Posterior vena cava (tissue), 2 donors: Measurements from ENCODE around the gene LSG1. TPM values are rescaled to one million over a fixed set of nuclear protein-coding genes. Genes with fewer than 3 reads are reported as not detected.
"Not testable (repeated sequence)": the region's sequence is repeated elsewhere in the genome, so short reads cannot be mapped to it uniquely, and the experiment has no call there.

Experiments
- DNase-seq: peaks from one replicate; pipeline ENCODE4 v3.0.0-alpha.2; 2020; ENCODE audit warnings: low spot score
- intact Hi-C, 2 donors: fragments of 100-400 bp; cut with DNase I; formaldehyde crosslinking; loops; one replicate each; pipeline versions ENCODE4 v1.14.1 to v1.14.2; 2022 to 2023
- total RNA-seq, 2 donors: library from RNA; stranded (reverse); fragmentation: NEBNext Ultra II Directional; extraction: Animal tissue kit (Norgen Biotek cat#: 25700); gene quantifications; one replicate each; pipeline ENCODE4 v1.2.1, GENCODE V29; 2021
- donor health status: DM: yes; HTN: yes; CAD: no.
- donor health status: DM: yes; HTN: yes; CAD: no.

Gene LSG1
- total RNA-seq, 2 donors from 2014 or later = 20.7 to 28.5 TPM

DNA sequence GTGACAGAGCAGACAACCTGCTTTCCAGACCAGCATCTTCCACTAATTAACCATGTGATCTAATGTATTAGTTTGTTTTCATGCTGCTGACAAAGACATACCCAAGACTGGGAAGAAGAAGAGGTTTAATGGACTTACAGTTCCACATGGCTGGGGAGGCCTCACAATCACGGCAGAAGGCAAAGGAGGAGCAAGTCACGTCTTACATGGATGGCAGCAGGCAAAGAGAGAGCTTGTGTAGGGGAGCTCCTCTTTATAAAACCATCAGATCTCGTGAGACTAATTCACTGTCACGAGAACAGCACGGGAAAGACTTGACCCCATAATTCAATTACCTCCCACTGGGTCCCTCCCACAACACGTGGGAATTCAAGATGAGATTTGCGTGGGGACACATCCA is 66.7 kb downstream of the LSG1 start:
- DNase-seq = not testable (repeated sequence)

DNA sequence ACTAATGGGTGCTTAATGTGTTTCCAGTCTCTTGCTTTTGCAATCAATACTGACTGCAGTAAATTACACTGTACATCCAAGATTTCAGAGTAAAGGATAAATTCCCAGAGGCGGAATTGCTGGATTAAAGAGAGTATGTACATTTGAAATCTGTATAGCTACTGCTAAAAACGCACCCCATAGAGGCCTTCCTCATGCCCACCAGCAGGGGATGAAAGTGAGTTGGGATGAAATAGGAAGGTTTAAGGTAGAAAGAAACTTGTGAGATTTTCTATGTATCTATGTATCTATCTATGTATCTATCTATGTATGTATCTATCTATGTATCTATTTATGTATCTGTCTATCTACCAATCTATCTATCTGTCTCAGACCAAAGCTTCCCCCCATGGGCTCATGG is 67.2 kb downstream of the LSG1 start:
- no peak for DNase-seq
- intact Hi-C loops = no loop called here

More for the DNA sequence above, 66.7 kb downstream of the LSG1 start:
- intact Hi-C loops = not testable (repeated sequence)

DNA sequence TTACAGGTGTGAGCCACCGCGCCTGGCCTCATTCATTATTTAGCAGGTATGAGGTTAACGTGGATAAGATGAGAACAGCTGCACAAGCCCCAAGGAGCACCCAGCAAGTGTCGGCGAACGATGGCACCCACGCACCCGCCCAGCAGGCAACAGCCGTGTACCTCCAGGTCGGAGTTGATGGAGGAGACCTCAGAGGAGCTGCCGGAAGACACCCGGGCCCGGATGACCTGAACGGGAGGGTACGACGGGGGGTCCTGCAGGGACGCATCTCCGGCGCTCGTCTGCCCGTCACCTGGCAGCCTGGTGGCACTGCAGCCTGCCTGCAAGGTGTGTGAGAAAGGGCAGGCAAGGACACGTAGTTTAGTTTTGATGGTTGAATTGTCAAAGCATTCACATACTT is 67.9 kb downstream of the LSG1 start:
- DNase-seq = no peak
- intact Hi-C loops = no loop called here

DNA sequence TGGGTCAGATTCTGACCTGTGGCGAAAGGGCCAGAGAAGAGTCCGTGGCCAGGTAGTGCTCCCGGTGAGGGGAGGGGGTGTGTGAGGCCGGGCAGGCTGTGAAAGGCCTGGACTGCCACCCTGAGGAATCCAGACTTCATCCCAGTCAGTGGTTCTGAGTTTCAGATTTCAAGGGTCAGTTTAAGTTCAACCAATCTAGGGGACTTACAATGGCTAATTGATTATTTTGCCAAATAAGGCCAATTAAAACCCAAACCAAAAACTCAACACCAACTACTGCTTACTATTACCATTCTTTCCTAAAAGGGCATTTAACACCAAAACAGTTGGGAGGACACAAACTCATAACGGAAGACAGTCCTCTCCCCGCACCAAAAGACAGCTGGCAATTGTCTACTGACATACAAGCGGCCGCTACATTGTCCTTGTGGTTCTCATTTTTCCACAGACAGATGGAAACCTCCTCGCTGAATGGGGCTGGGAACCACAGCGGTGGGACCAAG is 69.3 kb downstream of the LSG1 start:
- intact Hi-C loops = no loop called here

DNA sequence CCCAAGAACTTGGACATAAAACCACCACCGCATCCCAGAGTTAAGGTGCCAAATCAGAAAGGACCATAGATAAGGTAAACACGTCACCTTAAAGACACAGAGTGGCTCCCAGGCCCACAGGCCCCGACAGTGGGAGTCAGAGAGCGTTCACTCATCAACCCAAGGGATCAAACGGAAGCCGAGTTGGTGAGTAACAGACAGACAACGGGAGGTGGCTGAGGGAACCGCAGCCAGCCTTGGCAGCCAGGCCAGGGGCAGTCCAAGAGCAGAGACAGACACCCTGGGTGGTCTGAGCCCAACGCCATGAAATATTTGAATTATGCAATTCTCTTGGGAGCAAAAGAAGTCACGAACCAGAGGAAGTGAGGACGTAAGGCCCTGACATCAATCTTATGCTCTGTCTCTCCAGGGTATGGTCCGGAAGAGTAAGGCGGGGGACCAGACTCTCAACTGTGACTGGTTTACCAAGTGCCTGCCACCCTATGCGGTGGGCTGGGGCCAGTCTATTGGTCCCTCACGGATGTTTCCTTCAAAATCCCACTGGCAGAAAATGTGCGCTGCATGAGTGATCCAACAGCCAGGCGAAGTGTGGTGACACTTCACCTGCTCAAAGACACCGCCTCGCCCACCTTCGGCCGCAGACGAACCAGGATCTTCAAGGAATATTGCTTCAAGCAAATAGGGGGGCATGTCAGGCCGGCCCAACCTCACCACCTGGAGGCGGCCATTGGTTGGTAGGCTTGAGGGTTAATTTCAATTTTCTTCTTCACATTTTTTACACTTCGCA is 73.0 kb downstream of the LSG1 start:
- intact Hi-C loops = loop anchor here (1.0 to 5.0 kb wide), 2 partner anchors 124 to 132 kb away; no protein-coding TSS in a partner anchor
- DNase-seq = peak; percentile 90

More for the DNA sequence above, 69.3 kb downstream of the LSG1 start:
- DNase-seq = no peak

DNA sequence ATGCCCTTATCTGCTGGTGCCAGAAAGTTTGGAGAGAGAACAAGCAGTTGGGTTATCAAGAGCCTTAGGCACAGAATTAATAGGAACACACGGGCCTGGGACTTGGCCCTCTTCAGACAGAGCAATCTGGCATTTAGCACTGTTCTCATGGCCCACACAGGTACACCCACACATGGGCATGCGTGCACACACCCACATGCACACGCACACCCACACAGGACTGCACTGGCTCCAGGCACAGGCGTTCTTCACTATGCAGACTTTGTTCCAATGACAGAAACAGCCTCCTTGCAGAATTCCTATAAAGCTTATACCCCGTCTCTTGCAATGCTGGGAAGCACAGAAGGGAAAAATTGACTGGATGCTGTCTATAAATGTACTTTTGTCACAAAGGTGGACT is 75.1 kb downstream of the LSG1 start:
- intact Hi-C loops = loop anchor here (1.0 to 5.0 kb wide), 2 partner anchors 126 to 130 kb away; no protein-coding TSS in a partner anchor
- no peak for DNase-seq

DNA sequence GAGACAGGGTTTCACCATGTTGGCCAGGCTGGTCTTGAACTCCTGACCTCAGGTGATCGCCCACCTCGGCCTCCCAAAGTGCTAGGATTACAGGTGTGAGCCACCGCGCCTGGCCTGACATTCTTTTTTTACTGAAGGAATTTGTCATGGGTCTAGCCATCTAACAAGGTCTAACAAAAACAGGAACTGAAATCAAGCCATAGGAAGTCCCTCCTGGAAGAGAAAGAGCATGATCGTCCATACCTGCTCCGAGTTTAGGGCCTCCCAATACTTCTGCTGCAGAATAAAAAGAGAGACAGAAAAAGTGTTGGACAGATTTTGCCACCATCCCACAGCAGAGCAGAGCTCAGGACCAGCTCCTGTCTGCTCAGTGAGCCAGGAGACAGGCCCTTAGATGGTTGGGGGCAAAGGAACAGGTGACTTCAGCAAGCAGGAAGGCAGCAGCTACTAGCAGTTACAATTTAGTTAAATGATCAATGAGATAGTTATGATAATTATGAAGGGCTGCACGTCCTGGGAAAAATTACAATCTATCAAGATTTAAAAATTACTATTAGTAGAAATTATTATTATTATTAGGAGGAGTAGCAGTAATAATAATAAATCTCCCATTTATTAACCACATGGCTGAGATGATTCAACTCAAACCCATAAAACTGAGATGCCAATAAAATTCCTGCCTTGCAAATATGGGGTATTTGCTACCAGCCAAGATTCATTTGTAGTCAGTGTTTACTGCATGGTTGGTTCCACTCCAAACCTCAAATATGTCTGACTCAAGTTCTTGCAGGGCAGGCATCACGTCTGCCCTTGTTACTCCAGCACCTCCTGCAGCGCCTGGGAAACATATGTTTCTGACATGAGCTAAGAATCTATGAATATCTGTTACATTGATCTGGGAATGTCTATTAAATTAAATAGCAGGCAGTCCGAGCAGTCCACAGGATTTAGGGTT is 78.9 kb downstream of the LSG1 start:
- intact Hi-C loops = no loop called here
- DNase-seq = no peak

Other genes starting within 250 kb of the LSG1 start
- 100 to 1,000 TPM in 1 of 2 donors, 10 to 100 TPM in 1; 86.3 to 152 TPM for gene ATP13A3, start 185.2 kb downstream of the LSG1 start, total RNA-seq
- 1 to 10 TPM; 9.2 to 9.4 TPM for gene TMEM44, start 38.8 kb downstream of the LSG1 start, total RNA-seq
- 10 to 100 TPM; 11.4 to 12.4 TPM for gene FAM43A, start 13.7 kb upstream of the LSG1 start, total RNA-seq